ENCODE measurements around the gene CMTM4.

GRCh38 chr16:66651965-66652364 lies 44.6 kb downstream of the CMTM4 start:
- TF ChIP-seq CTCF (conservative IDR thresholded peaks at IDR 0.05) (no peak), ZFX (IDR thresholded peaks at IDR 0.05) (no peak)
